HEK293 (cell line): ENCODE results near the gene UTP18.
A peak's percentile ranks its signal among the peaks of the same experiment; 100 is the strongest.

Source experiments
- CTCF ChIA-PET: fragments of 350-600 bp; formaldehyde crosslinking; extraction: SDS; loops from one replicate; lab custom pipeline; 2021; ENCODE audit warnings: antibody characterized with exemption; lab: Yijun Ruan, JAX
- POLR2A ChIA-PET: fragments of 300-600 bp; formaldehyde crosslinking; extraction: SDS; loops from one replicate; lab custom pipeline; 2020; ENCODE audit warnings: antibody characterized with exemption, inconsistent platforms; lab: Yijun Ruan, JAX
- H3K27ac ChIP-seq: fragments of 200-500 bp; sonication (Bioruptor generic); 2 replicates; pipeline ENCODE4 v1.5.1; 2014; ENCODE audit warnings: low read depth, low read length, control low read depth, inconsistent platforms; ENCODE audit errors: extremely low read depth
- H3K36me3 ChIP-seq, 2 experiments: fragments of 200-500 bp in 1 of 2; sonication (Bioruptor generic) in 1 of 2; 1 replicate in 1 of 2; 2 replicates in 1 of 2; pipeline ENCODE4 v1.5.1; 2014 to 2017; ENCODE audit warnings: inconsistent platforms in 2 of 2, low read length in 2 of 2; ENCODE audit not compliant: control insufficient read depth in 2 of 2, insufficient read depth in 1 of 2
- H3K4me1 ChIP-seq: fragments of 200-500 bp; sonication (Bioruptor generic); 2 replicates; pipeline ENCODE4 v1.5.1; 2014; ENCODE audit warnings: mild to moderate bottlenecking, low read length, inconsistent platforms; ENCODE audit not compliant: control insufficient read depth, insufficient read depth
- H3K4me3 ChIP-seq: 2 replicates; pipeline ENCODE4 v1.5.1; 2011; ENCODE audit warnings: low read depth, mild to moderate bottlenecking, control low read depth, low read length, moderate library complexity
- H3K9me3 ChIP-seq: fragments of 200-500 bp; sonication (Bioruptor generic); 2 replicates; pipeline ENCODE4 v1.5.1; 2014; ENCODE audit warnings: low read depth, low read length, inconsistent platforms; ENCODE audit not compliant: control insufficient read depth, insufficient read depth
- EGR2 ChIP-seq: fragments of 450-650 bp; formaldehyde crosslinking; IDR thresholded peaks from 2 replicates; pipeline ENCODE4 v1.5.1; 2016; ENCODE audit warnings: low read depth, missing biosample characterization, missing genetic modification characterization
- GLIS1 ChIP-seq: fragments of 450-650 bp; formaldehyde crosslinking; IDR thresholded peaks from 2 replicates; pipeline ENCODE4 v1.5.1; 2016; ENCODE audit warnings: missing biosample characterization, missing genetic modification characterization
- GLIS2 ChIP-seq: fragments of 450-650 bp; formaldehyde crosslinking; IDR thresholded peaks from 2 replicates; pipeline ENCODE4 v1.5.1; 2016; ENCODE audit warnings: missing biosample characterization, missing genetic modification characterization
- KLF10 ChIP-seq: fragments of 450-650 bp; IDR thresholded peaks from 2 replicates; pipeline ENCODE4 v1.5.1; 2018; ENCODE audit warnings: missing biosample characterization, mild to moderate bottlenecking, missing genetic modification characterization
- KLF17 ChIP-seq: fragments of 450-650 bp; formaldehyde crosslinking; IDR thresholded peaks from 2 replicates; pipeline ENCODE4 v1.5.1; 2016; ENCODE audit warnings: missing biosample characterization, missing genetic modification characterization
- KLF9 ChIP-seq: fragments of 450-650 bp; formaldehyde crosslinking; IDR thresholded peaks from 2 replicates; pipeline ENCODE4 v1.5.1; 2016; ENCODE audit warnings: missing biosample characterization, missing genetic modification characterization, low read depth
- OSR2 ChIP-seq: fragments of 450-650 bp; formaldehyde crosslinking; IDR thresholded peaks from 2 replicates; pipeline ENCODE4 v1.5.1; 2016; ENCODE audit warnings: missing biosample characterization, missing genetic modification characterization
- OVOL3 ChIP-seq: fragments of 450-650 bp; formaldehyde crosslinking; IDR thresholded peaks from 2 replicates; pipeline ENCODE4 v1.5.1; 2016; ENCODE audit warnings: missing biosample characterization, missing genetic modification characterization
- SP3 ChIP-seq: fragments of 450-650 bp; formaldehyde crosslinking; IDR thresholded peaks from 2 replicates; pipeline ENCODE4 v1.5.1; 2016; ENCODE audit warnings: missing biosample characterization, missing genetic modification characterization
- ZBTB10 ChIP-seq: fragments of 450-650 bp; formaldehyde crosslinking; IDR thresholded peaks from 2 replicates; pipeline ENCODE4 v1.5.1; 2016; ENCODE audit warnings: missing biosample characterization, missing genetic modification characterization
- ZBTB17 ChIP-seq: fragments of 450-650 bp; formaldehyde crosslinking; IDR thresholded peaks from 2 replicates; pipeline ENCODE4 v1.5.1; 2016; ENCODE audit warnings: missing biosample characterization, missing genetic modification characterization
- ZIC2 ChIP-seq: fragments of 450-650 bp; formaldehyde crosslinking; IDR thresholded peaks from 2 replicates; pipeline ENCODE4 v1.5.1; 2016; ENCODE audit warnings: missing biosample characterization, missing genetic modification characterization
- ZNF112 ChIP-seq: fragments of 450-650 bp; formaldehyde crosslinking; IDR thresholded peaks from 2 replicates; pipeline ENCODE4 v1.5.0; 2017; ENCODE audit warnings: missing biosample characterization, missing genetic modification characterization
- ZNF121 ChIP-seq: fragments of 450-650 bp; formaldehyde crosslinking; IDR thresholded peaks from 2 replicates; pipeline ENCODE4 v1.5.1; 2016; ENCODE audit warnings: missing biosample characterization, missing genetic modification characterization
- ZNF311 ChIP-seq: fragments of 450-650 bp; formaldehyde crosslinking; IDR thresholded peaks from 2 replicates; pipeline ENCODE4 v1.5.1; 2017; ENCODE audit warnings: missing biosample characterization, missing genetic modification characterization, borderline replicate concordance
- ZNF362 ChIP-seq: fragments of 450-650 bp; formaldehyde crosslinking; IDR thresholded peaks from 2 replicates; pipeline ENCODE4 v1.5.1; 2016; ENCODE audit warnings: missing biosample characterization, missing genetic modification characterization
- ZNF366 ChIP-seq: fragments of 450-650 bp; formaldehyde crosslinking; conservative IDR thresholded peaks from 2 replicates; pipeline ENCODE4 v1.5.1; 2016; ENCODE audit warnings: missing biosample characterization, missing genetic modification characterization
- ZNF394 ChIP-seq: fragments of 450-650 bp; formaldehyde crosslinking; IDR thresholded peaks from 2 replicates; pipeline ENCODE4 v1.5.1; 2016; ENCODE audit warnings: missing biosample characterization, missing genetic modification characterization, mild to moderate bottlenecking, moderate library complexity, borderline replicate concordance
- ZNF629 ChIP-seq: fragments of 450-650 bp; formaldehyde crosslinking; IDR thresholded peaks from 2 replicates; pipeline ENCODE4 v1.5.1; 2017; ENCODE audit warnings: missing biosample characterization, missing genetic modification characterization
- ZNF639 ChIP-seq: fragments of 450-650 bp; formaldehyde crosslinking; IDR thresholded peaks from 2 replicates; pipeline ENCODE4 v1.5.1; 2016; ENCODE audit warnings: missing biosample characterization, missing genetic modification characterization
- ZNF692 ChIP-seq: fragments of 450-650 bp; formaldehyde crosslinking; IDR thresholded peaks from 2 replicates; pipeline ENCODE4 v1.5.1; 2016; ENCODE audit warnings: missing biosample characterization, missing genetic modification characterization
- ZSCAN18 ChIP-seq: fragments of 450-650 bp; formaldehyde crosslinking; IDR thresholded peaks from 2 replicates; pipeline ENCODE4 v1.5.1; 2016; ENCODE audit warnings: missing biosample characterization, missing genetic modification characterization
- ZSCAN5A ChIP-seq: fragments of 450-650 bp; formaldehyde crosslinking; IDR thresholded peaks from 2 replicates; pipeline ENCODE4 v1.5.1; 2016; ENCODE audit warnings: missing biosample characterization, missing genetic modification characterization

Gene UTP18

GRCh38 chr17:51258756-51259563 lies 1.4 kb upstream of the UTP18 start (continued):
- no peak for TF ChIP-seq ZBTB10 (tag by site-specific recombination)
- peak; percentile 31; the same call in 1 of the 2 replicates for TF ChIP-seq KLF10 (tag by site-specific recombination)
- TF ChIP-seq KLF9, result peak; percentile 98
- peak; percentile 67 for TF ChIP-seq SP3 (tag by site-specific recombination)
- peak; percentile 12; the same call in 1 of the 2 replicates for TF ChIP-seq GLIS2 (tag by site-specific recombination)
- TF ChIP-seq OVOL3 (tag by site-specific recombination), result no peak
- TF ChIP-seq ZNF112 (tag by site-specific recombination), result no peak
- peak; percentile 92 for TF ChIP-seq GLIS1
- TF ChIP-seq ZNF121 (tag by site-specific recombination), result no peak
- TF ChIP-seq ZNF311 (tag by site-specific recombination), result no peak
- TF ChIP-seq ZNF629 (tag by site-specific recombination), result no peak
- no peak for TF ChIP-seq KLF17 (tag by site-specific recombination)
- TF ChIP-seq EGR2 (tag by site-specific recombination), result peak; percentile 60; the same call in 1 of the 2 replicates
- no peak for TF ChIP-seq ZNF362
- TF ChIP-seq ZSCAN5A (tag by site-specific recombination), result no peak
- no peak for TF ChIP-seq ZNF366 (tag by site-specific recombination)
- TF ChIP-seq OSR2, result no peak
- TF ChIP-seq, all 188 proteins: peak for 12

- H3K36me3 ChIP-seq, result peaks cover 28 to 56% of the 10 kb centered on the region in 2 experiments
- peak within 1 kb of the TSS; percentile 96 for H3K27ac ChIP-seq
- peaks cover 4% of the 10 kb centered on the region for H3K4me1 ChIP-seq
- ChIA-PET CTCF (no interaction called here), POLR2A (interaction anchor here (1.0 kb wide), 2 partner anchors 13 to 94 kb away, joined by 3 to 4 read pairs; partner anchors contain the start of gene NME2)
- H3K4me3 ChIP-seq, result peak within 1 kb of the TSS; percentile 93
- H3K9me3 ChIP-seq, result no peaks in the 10 kb centered on the region
- TF ChIP-seq ZNF692 (tag by site-specific recombination) (peak; percentile 84), ZIC2 (tag by site-specific recombination) (peak; percentile 77), ZBTB17 (tag by site-specific recombination) (0 out of 2 replicates have a peak, but pooled peaks have one; percentile 47), ZSCAN18 (tag by site-specific recombination) (no peak), ZNF394 (tag by site-specific recombination) (no peak), ZNF639 (tag by site-specific recombination) (no peak; the same call in 1 of the 2 replicates)
Observed at GRCh38 chr17:51259564-51260236, 646 bp upstream of the UTP18 start, which contains the start of gene MBTD1. MBTD1 (minus strand) TSS chr17:51260049; CDS start chr17:51225161, 34,888 bp downstream.
